DOHH2 (cell line): ENCODE data around the gene ACTBL2.

Experiments used
- H3F3A ChIP-seq: fragments of 200-600 bp; sonication (generic), shearing (Covaris generic); 2 replicates; pipeline ENCODE4 v1.6.0; 2016; ENCODE audit warnings: antibody characterized with exemption, mild to moderate bottlenecking; ENCODE audit not compliant: control insufficient read depth, insufficient read depth
- H3K27ac ChIP-seq: fragments of 200-600 bp; sonication (generic); 2 replicates; pipeline ENCODE4 v1.5.1; 2014; ENCODE audit warnings: low read depth, mild to moderate bottlenecking, low read length, moderate library complexity
- H3K27me3 ChIP-seq: fragments of 200-600 bp; sonication (generic); 2 replicates; pipeline ENCODE4 v1.6.1; 2014; ENCODE audit warnings: mild to moderate bottlenecking, low read length, mixed read lengths; ENCODE audit not compliant: control insufficient read depth
- H3K36me3 ChIP-seq: fragments of 200-600 bp; sonication (generic); 2 replicates; pipeline ENCODE4 v1.6.1; 2014; ENCODE audit warnings: mild to moderate bottlenecking, low read length, moderate library complexity, mixed read lengths; ENCODE audit not compliant: control insufficient read depth
- H3K4me1 ChIP-seq: fragments of 200-600 bp; sonication (generic); 2 replicates; pipeline ENCODE4 v1.6.1; 2014; ENCODE audit warnings: mild to moderate bottlenecking, low read length, mixed read lengths; ENCODE audit not compliant: control insufficient read depth
- H3K4me2 ChIP-seq: fragments of 200-600 bp; sonication (generic); 2 replicates; pipeline ENCODE4 v1.6.0; 2014; ENCODE audit warnings: mild to moderate bottlenecking, low read length, moderate library complexity
- H3K4me3 ChIP-seq: fragments of 200-600 bp; sonication (generic); 2 replicates; pipeline ENCODE4 v1.5.1; 2014; ENCODE audit warnings: mild to moderate bottlenecking, low read length, mixed read lengths
- H3K79me2 ChIP-seq: fragments of 200-600 bp; sonication (generic); 2 replicates; pipeline ENCODE4 v1.6.1; 2014; ENCODE audit warnings: mild to moderate bottlenecking, low read length, mixed read lengths; ENCODE audit not compliant: control insufficient read depth
- H3K9me2 ChIP-seq: fragments of 200-600 bp; sonication (generic); replicated peaks from 2 replicates; pipeline ENCODE4 v1.6.1; 2014; ENCODE audit warnings: mild to moderate bottlenecking, low read length, mixed read lengths; ENCODE audit not compliant: control insufficient read depth
- H3K9me3 ChIP-seq: fragments of 200-600 bp; sonication (generic); 2 replicates; pipeline ENCODE4 v1.6.1; 2014; ENCODE audit warnings: antibody characterized with exemption, low read length, mixed read lengths; ENCODE audit not compliant: control insufficient read depth, insufficient read depth
- H4K20me1 ChIP-seq: fragments of 200-600 bp; sonication (generic); 2 replicates; pipeline ENCODE4 v1.6.0; 2014; ENCODE audit warnings: low read depth, mild to moderate bottlenecking, antibody characterized with exemption, low read length, moderate library complexity; ENCODE audit not compliant: control insufficient read depth, insufficient read depth
- EZH2phosphoT487 ChIP-seq: fragments of 200-600 bp; sonication (generic); IDR thresholded peaks from 2 replicates; pipeline ENCODE4 v1.6.1; 2017; ENCODE audit warnings: borderline replicate concordance, mild to moderate bottlenecking, antibody characterized with exemption, low read length, moderate library complexity, mixed read lengths
- TF ChIP-seq, protein P1 (sequence below): fragments of 200-600 bp; sonication (generic); IDR thresholded peaks from one replicate; pipeline ENCODE4 v1.5.1; 2014; ENCODE audit warnings: antibody characterized with exemption, mild to moderate bottlenecking, low read depth, low read length; ENCODE audit not compliant: poor library complexity, severe bottlenecking

The ACTBL2 gene

GRCh38 chr5:57517250-57517649 is 34.6 kb upstream of the ACTBL2 start:
- Histone ChIP-seq H4K20me1 (no peaks in the 10 kb centered on the region), H3K9me3 (no peaks in the 10 kb centered on the region), H3K27ac (no peak overlapping the region), H3K27me3 (no peaks in the 10 kb centered on the region), H3K4me2 (no peak overlapping the region), H3K36me3 (no peaks in the 10 kb centered on the region), H3K9me2 (no peaks in the 10 kb centered on the region), H3K4me1 (no peaks in the 10 kb centered on the region), H3K4me3 (no peak overlapping the region), H3K79me2 (no peaks in the 10 kb centered on the region), H3F3A (no peaks in the 10 kb centered on the region)
- no peak for TF ChIP-seq EZH2phosphoT487
- TF ChIP-seq, protein P1, sequence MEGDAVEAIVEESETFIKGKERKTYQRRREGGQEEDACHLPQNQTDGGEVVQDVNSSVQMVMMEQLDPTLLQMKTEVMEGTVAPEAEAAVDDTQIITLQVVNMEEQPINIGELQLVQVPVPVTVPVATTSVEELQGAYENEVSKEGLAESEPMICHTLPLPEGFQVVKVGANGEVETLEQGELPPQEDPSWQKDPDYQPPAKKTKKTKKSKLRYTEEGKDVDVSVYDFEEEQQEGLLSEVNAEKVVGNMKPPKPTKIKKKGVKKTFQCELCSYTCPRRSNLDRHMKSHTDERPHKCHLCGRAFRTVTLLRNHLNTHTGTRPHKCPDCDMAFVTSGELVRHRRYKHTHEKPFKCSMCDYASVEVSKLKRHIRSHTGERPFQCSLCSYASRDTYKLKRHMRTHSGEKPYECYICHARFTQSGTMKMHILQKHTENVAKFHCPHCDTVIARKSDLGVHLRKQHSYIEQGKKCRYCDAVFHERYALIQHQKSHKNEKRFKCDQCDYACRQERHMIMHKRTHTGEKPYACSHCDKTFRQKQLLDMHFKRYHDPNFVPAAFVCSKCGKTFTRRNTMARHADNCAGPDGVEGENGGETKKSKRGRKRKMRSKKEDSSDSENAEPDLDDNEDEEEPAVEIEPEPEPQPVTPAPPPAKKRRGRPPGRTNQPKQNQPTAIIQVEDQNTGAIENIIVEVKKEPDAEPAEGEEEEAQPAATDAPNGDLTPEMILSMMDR, result no peak

GRCh38 chr5:57513785-57514184 is 31.2 kb upstream of the ACTBL2 start:
- Histone ChIP-seq H3K4me1 (no peaks in the 10 kb centered on the region), H3K27ac (no peak overlapping the region), H3K36me3 (no peaks in the 10 kb centered on the region), H3K79me2 (no peaks in the 10 kb centered on the region), H4K20me1 (no peaks in the 10 kb centered on the region), H3K4me3 (no peak overlapping the region), H3K9me2 (no peaks in the 10 kb centered on the region), H3F3A (no peaks in the 10 kb centered on the region), H3K9me3 (no peaks in the 10 kb centered on the region), H3K4me2 (no peak overlapping the region), H3K27me3 (peaks cover 8% of the 10 kb centered on the region)
- no peak for TF ChIP-seq EZH2phosphoT487
- TF ChIP-seq, protein P1, result no peak

DNA sequence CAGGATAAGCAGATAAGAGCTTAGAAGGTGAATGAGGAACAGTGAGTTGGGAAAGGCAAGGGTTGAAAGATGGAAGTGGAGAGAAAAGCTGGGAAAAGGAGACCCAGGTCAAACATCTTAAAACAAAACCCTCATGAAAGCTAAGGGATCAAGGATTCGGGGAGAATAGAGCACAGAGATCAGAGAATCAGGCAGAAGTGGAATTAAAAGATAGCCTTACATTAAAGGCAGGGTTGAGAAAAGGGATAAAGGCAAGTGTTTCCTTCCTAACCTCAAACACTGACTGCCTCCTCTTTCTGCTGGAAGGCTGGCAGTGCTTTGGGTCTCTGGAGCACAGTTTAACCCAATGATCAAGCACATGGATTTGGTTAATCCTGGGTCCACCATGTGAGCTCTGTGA is 28.7 kb upstream of the ACTBL2 start:
- Histone ChIP-seq H3K79me2 (no peaks in the 10 kb centered on the region), H3K9me3 (no peaks in the 10 kb centered on the region), H3K4me2 (no peak overlapping the region), H3K9me2 (no peaks in the 10 kb centered on the region), H3K36me3 (no peaks in the 10 kb centered on the region), H3K27ac (no peak overlapping the region), H4K20me1 (no peaks in the 10 kb centered on the region), H3K27me3 (peaks cover 12% of the 10 kb centered on the region), H3K4me3 (no peak overlapping the region), H3F3A (no peaks in the 10 kb centered on the region), H3K4me1 (no peaks in the 10 kb centered on the region)
- TF ChIP-seq EZH2phosphoT487, result no peak
- TF ChIP-seq, protein P1, result no peak
